ENCODE results near the gene MTCL1. TPM values are rescaled to one million over a fixed set of nuclear protein-coding genes. Genes with fewer than 3 reads are reported as not detected.

MTCL1 gene
- total RNA-seq, 1 experiment from 2014 or later, result 28.3 TPM

DNA sequence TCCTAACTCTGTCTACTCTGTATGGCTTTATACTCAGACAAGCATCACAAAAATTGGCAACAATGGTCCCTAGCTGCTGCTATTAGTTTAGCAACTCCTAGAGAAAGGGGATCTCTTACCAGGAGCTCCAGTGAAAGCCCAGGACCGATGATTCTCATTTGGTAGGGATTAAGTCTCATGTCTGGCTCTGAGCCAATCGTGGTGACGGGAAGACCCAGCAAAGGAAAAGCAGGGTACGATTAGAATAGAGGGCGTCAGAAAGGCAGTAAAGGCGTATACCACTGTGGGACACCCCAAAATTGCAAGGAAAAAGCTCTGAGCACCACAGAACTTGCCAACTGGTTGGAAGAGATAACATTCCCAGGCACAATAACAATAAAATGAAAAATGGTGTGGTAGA is 129.5 kb downstream of the MTCL1 start:
- Mint-ChIP-seq H3K36me3 (ENCODE audit: insufficient read depth, unreplicated experiment) (no peaks in the 10 kb centered on the region), H3K27me3 (ENCODE audit: insufficient read depth, unreplicated experiment) (no peaks in the 10 kb centered on the region), H3K4me1 (ENCODE audit: low read depth, unreplicated experiment) (no peaks in the 10 kb centered on the region), H3K9me3 (ENCODE audit: unreplicated experiment) (no peaks in the 10 kb centered on the region), H3K4me3 (ENCODE audit: unreplicated experiment) (no peak overlapping the region), H3K27ac (ENCODE audit: unreplicated experiment) (no peak overlapping the region)
- ChIA-PET POLR2A (no interaction called here), CTCF (no interaction called here)
- BruUV-seq (replicated peaks), result no TSS peak
- Histone ChIP-seq H3K27me3 (replicated peaks; ENCODE audit: control insufficient read depth, insufficient read depth, low read length) (no peaks in the 10 kb centered on the region), H3K4me1 (no peaks in the 10 kb centered on the region), H3K9me3 (peaks cover 13% of the 10 kb centered on the region; the same call in 1 of the 2 replicates), H3K36me3 (ENCODE audit: control insufficient read depth, insufficient read depth, low read length) (no peaks in the 10 kb centered on the region), H3K4me3 (ENCODE audit: low read depth, low read length) (no peak overlapping the region)
- intact Hi-C loops (cut with micrococcal nuclease; ENCODE audit: unreplicated experiment), result no loop called here
- DNase-seq, result no peak
- no peak for TF ChIP-seq CTCF (IDR thresholded peaks at IDR 0.05; ENCODE audit: insufficient read depth in 1 of 2, low read depth in 1 of 2, low read length in 1 of 2, severe bottlenecking in 1 of 2, unreplicated experiment in 1 of 2)

GRCh38 chr18:8835521-8835953 is 130.2 kb downstream of the MTCL1 start:
- Histone ChIP-seq H3K36me3 (ENCODE audit: control insufficient read depth, insufficient read depth, low read length) (no peaks in the 10 kb centered on the region), H3K9me3 (peaks cover 13% of the 10 kb centered on the region; the same call in 1 of the 2 replicates), H3K27me3 (replicated peaks; ENCODE audit: control insufficient read depth, insufficient read depth, low read length) (no peaks in the 10 kb centered on the region), H3K4me1 (no peaks in the 10 kb centered on the region), H3K4me3 (ENCODE audit: low read depth, low read length) (no peak overlapping the region)
- H3K27ac Mint-ChIP-seq (ENCODE audit: unreplicated experiment), result no peak overlapping the region
- H3K27me3 Mint-ChIP-seq (ENCODE audit: insufficient read depth, unreplicated experiment), result no peaks in the 10 kb centered on the region
- TF ChIP-seq CTCF (IDR thresholded peaks at IDR 0.05; ENCODE audit: insufficient read depth in 1 of 2, low read depth in 1 of 2, low read length in 1 of 2, severe bottlenecking in 1 of 2, unreplicated experiment in 1 of 2), result no peak
- no TSS peak for BruUV-seq (replicated peaks)
- ChIA-PET POLR2A (no interaction called here), CTCF (no interaction called here)
- H3K36me3 Mint-ChIP-seq (ENCODE audit: insufficient read depth, unreplicated experiment), result no peaks in the 10 kb centered on the region
- DNase-seq, result no peak
- no peaks in the 10 kb centered on the region for H3K4me1 Mint-ChIP-seq (ENCODE audit: low read depth, unreplicated experiment)
- H3K9me3 Mint-ChIP-seq (ENCODE audit: unreplicated experiment), result no peaks in the 10 kb centered on the region
- intact Hi-C loops (cut with micrococcal nuclease; ENCODE audit: unreplicated experiment), result no loop called here
- no peak overlapping the region for H3K4me3 Mint-ChIP-seq (ENCODE audit: unreplicated experiment)

DNA sequence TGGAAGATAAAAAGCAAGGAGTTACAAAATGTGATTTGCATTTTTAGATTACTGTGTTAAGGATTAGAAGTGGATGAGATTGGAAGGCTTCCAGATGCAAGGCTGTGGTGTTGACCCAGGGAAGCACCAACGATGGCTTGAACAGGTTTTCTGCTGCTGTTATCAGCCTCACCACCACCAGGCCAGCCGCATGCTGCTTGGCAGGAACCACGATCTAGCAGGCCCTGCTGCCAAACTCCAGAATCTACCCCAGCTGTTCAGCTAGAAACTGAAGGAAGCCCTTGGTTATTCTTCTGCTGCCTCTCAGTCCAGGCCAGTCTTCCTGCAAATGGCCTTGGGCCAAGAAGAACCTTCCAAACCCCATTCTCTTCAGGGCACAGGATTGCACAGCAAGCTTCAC is 133.9 kb downstream of the MTCL1 start:
- ChIA-PET POLR2A (no interaction called here), CTCF (no interaction called here)
- H3K36me3 Mint-ChIP-seq (ENCODE audit: insufficient read depth, unreplicated experiment), result no peaks in the 10 kb centered on the region
- no peak for TF ChIP-seq CTCF (IDR thresholded peaks at IDR 0.05; ENCODE audit: insufficient read depth in 1 of 2, low read depth in 1 of 2, low read length in 1 of 2, severe bottlenecking in 1 of 2, unreplicated experiment in 1 of 2)
- no peaks in the 10 kb centered on the region for H3K27me3 Mint-ChIP-seq (ENCODE audit: insufficient read depth, unreplicated experiment)
- no peak overlapping the region for H3K27ac Mint-ChIP-seq (ENCODE audit: unreplicated experiment)
- DNase-seq, result no peak
- no peaks in the 10 kb centered on the region for H3K9me3 Mint-ChIP-seq (ENCODE audit: unreplicated experiment)
- Histone ChIP-seq H3K4me1 (no peaks in the 10 kb centered on the region), H3K36me3 (ENCODE audit: control insufficient read depth, insufficient read depth, low read length) (no peaks in the 10 kb centered on the region), H3K27me3 (replicated peaks; ENCODE audit: control insufficient read depth, insufficient read depth, low read length) (no peaks in the 10 kb centered on the region), H3K4me3 (ENCODE audit: low read depth, low read length) (no peak overlapping the region), H3K9me3 (peaks cover 11% of the 10 kb centered on the region; the same call in 1 of the 2 replicates)
- intact Hi-C loops (cut with micrococcal nuclease; ENCODE audit: unreplicated experiment), result no loop called here
- no peak overlapping the region for H3K4me3 Mint-ChIP-seq (ENCODE audit: unreplicated experiment)
- BruUV-seq (replicated peaks), result no TSS peak
- no peaks in the 10 kb centered on the region for H3K4me1 Mint-ChIP-seq (ENCODE audit: low read depth, unreplicated experiment)
